Testis (tissue), 3 donors: Measurements from ENCODE around the gene SHLD1. TPM values are rescaled to one million over a fixed set of nuclear protein-coding genes. Genes with fewer than 3 reads are reported as not detected.

Experiments used
- DNase-seq: peaks from one replicate; pipeline ENCODE4 v3.0.0-alpha.2; 2019
- H3K27ac ChIP-seq, 2 donors: fragments of 200-600 bp; sonication (generic); one replicate each; pipeline ENCODE4 v1.5.1; 2019
- H3K27me3 ChIP-seq: fragments of 200-600 bp; sonication (generic); one replicate; pipeline ENCODE4 v1.5.1; 2019
- H3K36me3 ChIP-seq: fragments of 200-600 bp; sonication (generic); one replicate; pipeline ENCODE4 v1.5.1; 2017; ENCODE audit warnings: low read depth; ENCODE audit errors: missing control alignments
- H3K4me1 ChIP-seq: fragments of 200-600 bp; sonication (generic); one replicate; pipeline ENCODE4 v1.5.1; 2019
- H3K4me3 ChIP-seq, 2 donors: fragments of 200-600 bp; sonication (generic); one replicate each; pipeline ENCODE4 v1.5.1; 2017 to 2019
- H3K9me3 ChIP-seq: fragments of 200-600 bp; sonication (generic); one replicate; pipeline ENCODE4 v1.5.1; 2017
- POLR2A ChIP-seq: fragments of 450-650 bp; IDR thresholded peaks from one replicate; pipeline ENCODE4 v1.6.1; 2017; ENCODE audit warnings: antibody characterized with exemption, mild to moderate bottlenecking, moderate library complexity
- WGBS, 2 donors: methylation state at CpG; one replicate each; pipeline ENCODE4 v1.1.5; 2018; 5-methylcytosine and 5-hydroxymethylcytosine counted together
- intact Hi-C: fragments of 100-400 bp; cut with DNase I; formaldehyde crosslinking; loops from one replicate; pipeline ENCODE4 v1.15.1; 2023; ENCODE audit warnings: low total_unique reads
- polyA plus RNA-seq: library from polyadenylated mRNA; stranded (reverse); fragments of 350-450 nt; fragmentation: Illumina TruSeq; extraction: RNeasy Lipid Tissue Mini Kit (QIAGEN cat#74804); gene quantifications from one replicate; pipeline ENCODE4 v1.2.3, GENCODE V29; 2014; ENCODE audit warnings: low read depth, low replicate concordance; ENCODE audit not compliant: insufficient read depth
- total RNA-seq, 2 donors: library from RNA; depleted of rRNA; stranded (reverse); fragments of >200 nt; gene quantifications; one replicate each; pipeline ENCODE4 v1.2.3, GENCODE V29; 2016
- TF ChIP-seq, protein P1 (sequence below), 3 experiments: fragments of 450-650 bp in 2 of 3; fragments of 200-600 bp in 1 of 3; sonication (generic) in 1 of 3; IDR thresholded peaks; one replicate each; pipeline ENCODE4 v1.5.1; 2016 to 2019; ENCODE audit warnings: antibody characterized with exemption in 3 of 3, mild to moderate bottlenecking in 2 of 3, moderate library complexity in 1 of 3

Gene SHLD1
- total and polyA plus RNA-seq, 3 donors from 2014 or later: 2.2 to 6.0 (median 5.4) TPM

GRCh38 chr20:5820738-5821137, 70.5 kb downstream of the SHLD1 start:
- Histone ChIP-seq H3K27ac (no peak overlapping the region), H3K9me3 (no peaks in the 10 kb centered on the region), H3K27me3 (no peaks in the 10 kb centered on the region), H3K4me3 (no peak overlapping the region), H3K4me1 (peaks cover 10% of the 10 kb centered on the region), H3K36me3 (no peaks in the 10 kb centered on the region)
- TF ChIP-seq, protein P1, sequence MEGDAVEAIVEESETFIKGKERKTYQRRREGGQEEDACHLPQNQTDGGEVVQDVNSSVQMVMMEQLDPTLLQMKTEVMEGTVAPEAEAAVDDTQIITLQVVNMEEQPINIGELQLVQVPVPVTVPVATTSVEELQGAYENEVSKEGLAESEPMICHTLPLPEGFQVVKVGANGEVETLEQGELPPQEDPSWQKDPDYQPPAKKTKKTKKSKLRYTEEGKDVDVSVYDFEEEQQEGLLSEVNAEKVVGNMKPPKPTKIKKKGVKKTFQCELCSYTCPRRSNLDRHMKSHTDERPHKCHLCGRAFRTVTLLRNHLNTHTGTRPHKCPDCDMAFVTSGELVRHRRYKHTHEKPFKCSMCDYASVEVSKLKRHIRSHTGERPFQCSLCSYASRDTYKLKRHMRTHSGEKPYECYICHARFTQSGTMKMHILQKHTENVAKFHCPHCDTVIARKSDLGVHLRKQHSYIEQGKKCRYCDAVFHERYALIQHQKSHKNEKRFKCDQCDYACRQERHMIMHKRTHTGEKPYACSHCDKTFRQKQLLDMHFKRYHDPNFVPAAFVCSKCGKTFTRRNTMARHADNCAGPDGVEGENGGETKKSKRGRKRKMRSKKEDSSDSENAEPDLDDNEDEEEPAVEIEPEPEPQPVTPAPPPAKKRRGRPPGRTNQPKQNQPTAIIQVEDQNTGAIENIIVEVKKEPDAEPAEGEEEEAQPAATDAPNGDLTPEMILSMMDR (IDR thresholded peaks at IDR 0.05): no peak
- TF ChIP-seq POLR2A: no peak
- DNase-seq: no peak
- 88 to 91% methylated on average over 1 of the region's 1 CpG for WGBS, 2 donors
- intact Hi-C loops: no loop called here

GRCh38 chr20:5821627-5822215, 71.5 kb downstream of the SHLD1 start:
- TF ChIP-seq POLR2A: no peak
- TF ChIP-seq, protein P1 (IDR thresholded peaks at IDR 0.05): no peak
- 34 to 38% methylated on average over 3 to 4 of the region's 4 CpGs for WGBS, 2 donors
- DNase-seq: peak; percentile 66
- intact Hi-C loops: no loop called here
- Histone ChIP-seq H3K36me3 (no peaks in the 10 kb centered on the region), H3K27ac (no peak overlapping the region), H3K4me3 (no peak overlapping the region), H3K9me3 (no peaks in the 10 kb centered on the region), H3K27me3 (no peaks in the 10 kb centered on the region), H3K4me1 (peaks cover 10% of the 10 kb centered on the region)

- no peak overlapping the region for H3K27ac ChIP-seq
- DNase-seq: no peak
- no peaks in the 10 kb centered on the region for H3K9me3 ChIP-seq
- intact Hi-C loops: no loop called here
- TF ChIP-seq, protein P1 (IDR thresholded peaks at IDR 0.05): no peak
- no peak for TF ChIP-seq POLR2A
- H3K4me1 ChIP-seq: peaks cover 9% of the 10 kb centered on the region
- no peaks in the 10 kb centered on the region for H3K27me3 ChIP-seq
- H3K36me3 ChIP-seq: no peaks in the 10 kb centered on the region
- WGBS, 2 donors: 80 to 81% methylated on average over 3 of the region's 3 CpGs
- no peak overlapping the region for H3K4me3 ChIP-seq
Observed at GRCh38 chr20:5822569-5822968, 72.4 kb downstream of the SHLD1 start.

DNA sequence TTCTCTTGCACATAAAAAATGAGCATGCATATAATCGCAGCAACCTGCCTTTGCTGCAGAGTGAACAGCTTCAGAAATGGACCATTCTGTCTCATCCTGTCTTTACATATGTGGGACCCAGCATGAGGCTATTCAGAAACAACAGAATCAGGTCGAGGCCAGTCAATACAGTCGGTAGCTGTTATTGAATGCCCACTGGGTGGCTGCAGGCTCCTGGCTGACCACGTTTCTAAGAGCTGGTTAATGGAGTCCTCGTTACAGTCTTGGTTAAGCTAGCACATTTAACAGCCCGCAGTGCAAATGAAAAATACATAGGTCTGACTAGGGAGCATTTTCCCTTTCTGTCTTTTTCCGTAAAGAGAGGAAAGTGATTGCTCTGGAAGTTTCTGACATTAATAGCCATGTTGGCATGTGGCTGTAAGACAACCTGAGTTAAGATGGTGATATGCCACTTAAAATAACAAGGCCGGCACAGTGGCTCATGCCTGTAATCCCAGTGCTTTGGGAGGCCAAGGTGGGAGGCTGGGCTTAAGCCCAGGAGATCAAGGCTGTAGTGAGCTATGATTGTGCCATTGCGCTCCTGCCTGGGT, 75.0 kb downstream of the SHLD1 start:
- no peak for DNase-seq
- intact Hi-C loops: no loop called here

More for the DNA sequence above, 75.0 kb downstream of the SHLD1 start:
- no peak for TF ChIP-seq POLR2A
- TF ChIP-seq, protein P1 (IDR thresholded peaks at IDR 0.05): no peak
- 70 to 78% methylated on average over 9 of the region's 9 CpGs for WGBS, 2 donors
- Histone ChIP-seq H3K27ac (no peak overlapping the region), H3K4me1 (peaks cover 7% of the 10 kb centered on the region), H3K9me3 (no peaks in the 10 kb centered on the region), H3K27me3 (no peaks in the 10 kb centered on the region), H3K36me3 (no peaks in the 10 kb centered on the region), H3K4me3 (no peak overlapping the region)
